HepG2 (cell line): ENCODE measurements around the gene CDH11. TPM values are rescaled to one million over a fixed set of nuclear protein-coding genes. Genes with fewer than 3 reads are reported as not detected.

Experiments used
- ATAC-seq: fragments of 200-7000 bp; cut with Tn5 transposase; 3 replicates; pipeline ENCODE4 v1.9.1; 2020; ENCODE audit warnings: mild to moderate bottlenecking, moderate library complexity
- BruUV-seq: library from RNA; stranded (reverse); fragments of 400-500 nt; replicated peaks from 2 replicates; lab custom pipeline; 2021; lab: Mats Ljungman, UMichigan
- CTCF ChIA-PET: fragments of 300-600 bp; formaldehyde crosslinking; extraction: SDS; loops from one replicate; lab custom pipeline; 2021; ENCODE audit warnings: low total read pairs, inconsistent platforms, low intra/inter-chr PET ratio; lab: Yijun Ruan, JAX
- POLR2A ChIA-PET: fragments of 350-600 bp; sonication (Branson Sonifier 250); formaldehyde crosslinking; loops from one replicate; lab custom pipeline; 2020; ENCODE audit warnings: antibody characterized with exemption, inconsistent platforms; lab: Yijun Ruan, JAX
- DNase-seq: peaks from one replicate; pipeline ENCODE4 v3.0.0-alpha.2; 2015; ENCODE audit warnings: low spot score
- FAIRE-seq: peaks from 3 replicates; lab custom pipeline; 2011; peaks lifted over from hg19 to GRCh38; lab: Jason Lieb, UNC
- H2AFZ ChIP-seq: one replicate; pipeline ENCODE4 v1.6.1; 2011; ENCODE audit warnings: low read length, inconsistent platforms
- H3K27ac ChIP-seq: fragments of 300-600 bp; 3 replicates; pipeline ENCODE4 v1.8.0; 2011; ENCODE audit warnings: mixed run types, mild to moderate bottlenecking, mixed read lengths, low read length, inconsistent platforms; ENCODE audit not compliant: insufficient read depth; ENCODE audit errors: extremely low read length
- H3K27me3 ChIP-seq, 2 experiments: fragments of 200-600 bp in 1 of 2; 2 replicates in 1 of 2; 3 replicates in 1 of 2; pipeline versions ENCODE4 v1.6.0 to v1.8.0; 2011; ENCODE audit warnings: low read length in 2 of 2, mild to moderate bottlenecking in 2 of 2, moderate library complexity in 2 of 2, inconsistent platforms in 1 of 2; ENCODE audit not compliant: insufficient read depth in 2 of 2, control insufficient read depth in 1 of 2
- H3K36me3 ChIP-seq, 2 experiments: fragments of 200-600 bp in 1 of 2; replicated peaks in 1 of 2; 2 replicates in 1 of 2; 3 replicates in 1 of 2; pipeline versions ENCODE4 v1.5.1 to v1.8.0; 2011; ENCODE audit warnings: low read length in 2 of 2, inconsistent platforms in 1 of 2; ENCODE audit not compliant: insufficient read depth in 2 of 2, control insufficient read depth in 1 of 2
- H3K4me1 ChIP-seq: 2 replicates; pipeline ENCODE4 v1.5.1; 2012; ENCODE audit warnings: low read length, inconsistent platforms; ENCODE audit not compliant: insufficient read depth
- H3K4me2 ChIP-seq: 2 replicates; pipeline ENCODE4 v1.6.0; 2011; ENCODE audit warnings: low read depth, low read length, inconsistent platforms
- H3K4me3 ChIP-seq, 3 experiments: fragments of 200-600 bp in 1 of 3; sonication (generic), shearing (Covaris generic) in 1 of 3; replicated peaks in 1 of 3; 2 replicates each; pipeline ENCODE4 v1.5.1; 2011 to 2016; ENCODE audit warnings: low read length in 3 of 3, inconsistent platforms in 2 of 3, low read depth in 2 of 3, mild to moderate bottlenecking in 2 of 3, control low read depth in 1 of 3, mixed read lengths in 1 of 3; ENCODE audit not compliant: insufficient read depth in 1 of 3
- H3K79me2 ChIP-seq: one replicate; pipeline ENCODE4 v1.6.1; 2011; ENCODE audit warnings: low read length, inconsistent platforms; ENCODE audit not compliant: insufficient read depth
- H3K9ac ChIP-seq: 2 replicates; pipeline ENCODE4 v1.6.0; 2011; ENCODE audit warnings: mild to moderate bottlenecking, low read depth, low read length, inconsistent platforms; ENCODE audit not compliant: insufficient read depth
- H3K9me3 ChIP-seq: 2 replicates; pipeline ENCODE4 v1.5.1; 2012; ENCODE audit warnings: mild to moderate bottlenecking, low read length
- H4K20me1 ChIP-seq: 2 replicates; pipeline ENCODE4 v1.6.0; 2011; ENCODE audit warnings: inconsistent platforms, mild to moderate bottlenecking, low read length, moderate library complexity; ENCODE audit not compliant: insufficient read depth
- ATM ChIP-seq: fragments of 450-650 bp; IDR thresholded peaks from 2 replicates; pipeline ENCODE4 v1.7.1; 2017; ENCODE audit warnings: mild to moderate bottlenecking, borderline replicate concordance
- DMAP1 ChIP-seq: IDR thresholded peaks from 2 replicates; pipeline ENCODE4 v1.6.1; 2016
- HNRNPK ChIP-seq: fragments of 200-400 bp; formaldehyde crosslinking; IDR thresholded peaks from 2 replicates; pipeline ENCODE4 v1.6.1; 2018; ENCODE audit warnings: low read length, low read depth, moderate library complexity, mild to moderate bottlenecking; ENCODE audit not compliant: poor library complexity, severe bottlenecking
- NCOA5 ChIP-seq: sonication (generic); formaldehyde crosslinking; IDR thresholded peaks from 2 replicates; pipeline ENCODE4 v1.4.0; 2020; ENCODE audit warnings: missing genetic modification reagents
- THAP8 ChIP-seq: sonication (generic); formaldehyde crosslinking; IDR thresholded peaks from 2 replicates; pipeline ENCODE4 v1.5.1; 2020; ENCODE audit warnings: missing genetic modification reagents, mild to moderate bottlenecking, borderline replicate concordance
- ZBTB14 ChIP-seq: sonication (generic); formaldehyde crosslinking; IDR thresholded peaks from 2 replicates; pipeline ENCODE4 v1.4.0; 2020; ENCODE audit warnings: missing genetic modification reagents
- ZNF350 ChIP-seq: sonication (generic); formaldehyde crosslinking; IDR thresholded peaks from 2 replicates; pipeline ENCODE4 v1.4.0; 2020; ENCODE audit warnings: mild to moderate bottlenecking, low read depth, missing genetic modification reagents, borderline replicate concordance
- ZNF367 ChIP-seq: sonication (generic); formaldehyde crosslinking; IDR thresholded peaks from 2 replicates; pipeline ENCODE4 v1.4.0; 2020; ENCODE audit warnings: missing genetic modification reagents, borderline replicate concordance
- ZNF549 ChIP-seq: sonication (generic); formaldehyde crosslinking; IDR thresholded peaks from 2 replicates; pipeline ENCODE4 v1.5.0; 2020; ENCODE audit warnings: missing genetic modification reagents
- ZNF569 ChIP-seq: sonication (generic); formaldehyde crosslinking; IDR thresholded peaks from 2 replicates; pipeline ENCODE4 v1.5.0; 2020; ENCODE audit warnings: mild to moderate bottlenecking, missing genetic modification reagents, moderate library complexity, borderline replicate concordance
- ZNF605 ChIP-seq: sonication (generic); formaldehyde crosslinking; IDR thresholded peaks from 2 replicates; pipeline ENCODE4 v1.8.0; 2022; ENCODE audit warnings: mild to moderate bottlenecking, missing genetic modification reagents
- ZNF850 ChIP-seq: sonication (generic); formaldehyde crosslinking; conservative IDR thresholded peaks from 2 replicates; pipeline ENCODE4 v1.9.0; 2021; ENCODE audit warnings: mild to moderate bottlenecking, missing genetic modification reagents
- in situ Hi-C: cut with HindIII; loops from 2 replicates; pipeline ENCODE4 v1.10.0; 2017; ENCODE audit warnings: low pct_unique_long_range_greater_than_20kb; ENCODE audit not compliant: extremely low pct_ligation_motif_present
- intact Hi-C: fragments of 100-400 bp; cut with micrococcal nuclease; formaldehyde crosslinking; loops from one replicate; pipeline ENCODE4 v1.10.0; 2022; ENCODE audit not compliant: unreplicated experiment
- polyA plus RNA-seq, 8 experiments: library from polyadenylated mRNA; depleted of rRNA in 3 of 8; stranded (reverse) in 7 of 8; unstranded in 1 of 8; fragments of >200 nt; fragmentation: Illumina TruSeq in 4 of 8; extraction: Trizol in 4 of 8; gene quantifications; 2 replicates each; pipeline versions ENCODE4 v1.2.1 to v1.2.3, GENCODE V29; 2011 to 2016; ENCODE audit warnings: low read depth in 4 of 8, missing spikeins in 1 of 8, mixed read lengths in 1 of 8; ENCODE audit not compliant: insufficient read depth in 1 of 8
- total RNA-seq, 5 experiments: library from RNA; depleted of rRNA; stranded (reverse); fragments of >200 nt; fragmentation: Illumina TruSeq; extraction: Trizol; gene quantifications; 2 replicates each; pipeline ENCODE4 v1.2.3, GENCODE V29; 2016; ENCODE audit warnings: low read depth in 1 of 5
- TF ChIP-seq, protein P1 (sequence below): sonication (generic); formaldehyde crosslinking; IDR thresholded peaks from 2 replicates; pipeline ENCODE4 v1.5.0; 2020; ENCODE audit warnings: mild to moderate bottlenecking, missing genetic modification reagents, borderline replicate concordance
- TF ChIP-seq, protein P2 (sequence below): sonication (generic); formaldehyde crosslinking; IDR thresholded peaks from 2 replicates; pipeline ENCODE4 v1.8.0; 2022; ENCODE audit warnings: mild to moderate bottlenecking, missing genetic modification reagents, borderline replicate concordance
- TF ChIP-seq, protein P3 (sequence below): IDR thresholded peaks from 2 replicates; pipeline ENCODE4 v1.6.1; 2016; ENCODE audit warnings: missing compliant biosample characterization, missing genetic modification reagents, borderline replicate concordance

CDH11 gene
- total and polyA plus RNA-seq, 2 of the 13 experiments (the other 11 are each of a cell fraction or from before 2014, with no cell fraction given) = not detected

- Histone ChIP-seq H3K79me2 (no peaks in the 10 kb centered on the region), H3K4me1 (no peaks in the 10 kb centered on the region), H3K4me2 (no peak overlapping the region), H2AFZ (no peak overlapping the region), H3K9me3 (peaks cover 94% of the 10 kb centered on the region), H3K27me3 (no peaks in the 10 kb centered on the region), H3K36me3 (no peaks in the 10 kb centered on the region), H3K27ac (no peak overlapping the region), H3K9ac (no peak overlapping the region), H3K4me3 (no peak overlapping the region), H4K20me1 (no peaks in the 10 kb centered on the region)
- FAIRE-seq (no peak), DNase-seq (no peak), ATAC-seq (no peak)
- in situ Hi-C loops = no loop called here
- BruUV-seq = no TSS peak
- POLR2A ChIA-PET = no interaction called here
- intact Hi-C loops = loop anchor here (10.0 kb wide), 1 partner anchor 1620 kb away; no protein-coding TSS in a partner anchor
- CTCF ChIA-PET = no interaction called here
- TF ChIP-seq ZNF367 (CRISPR knock-in tag) (no peak), NCOA5 (CRISPR knock-in tag) (no peak), ZNF569 (CRISPR knock-in tag) (no peak), ATM (no peak), ZNF549 (CRISPR knock-in tag) (no peak), ZBTB14 (CRISPR knock-in tag) (no peak), THAP8 (CRISPR knock-in tag) (no peak), ZNF350 (CRISPR knock-in tag) (no peak), ZNF605 (CRISPR knock-in tag) (no peak), HNRNPK (no peak), DMAP1 (CRISPR knock-in tag) (no peak), ZNF850 (no peak)
- TF ChIP-seq, protein P1, sequence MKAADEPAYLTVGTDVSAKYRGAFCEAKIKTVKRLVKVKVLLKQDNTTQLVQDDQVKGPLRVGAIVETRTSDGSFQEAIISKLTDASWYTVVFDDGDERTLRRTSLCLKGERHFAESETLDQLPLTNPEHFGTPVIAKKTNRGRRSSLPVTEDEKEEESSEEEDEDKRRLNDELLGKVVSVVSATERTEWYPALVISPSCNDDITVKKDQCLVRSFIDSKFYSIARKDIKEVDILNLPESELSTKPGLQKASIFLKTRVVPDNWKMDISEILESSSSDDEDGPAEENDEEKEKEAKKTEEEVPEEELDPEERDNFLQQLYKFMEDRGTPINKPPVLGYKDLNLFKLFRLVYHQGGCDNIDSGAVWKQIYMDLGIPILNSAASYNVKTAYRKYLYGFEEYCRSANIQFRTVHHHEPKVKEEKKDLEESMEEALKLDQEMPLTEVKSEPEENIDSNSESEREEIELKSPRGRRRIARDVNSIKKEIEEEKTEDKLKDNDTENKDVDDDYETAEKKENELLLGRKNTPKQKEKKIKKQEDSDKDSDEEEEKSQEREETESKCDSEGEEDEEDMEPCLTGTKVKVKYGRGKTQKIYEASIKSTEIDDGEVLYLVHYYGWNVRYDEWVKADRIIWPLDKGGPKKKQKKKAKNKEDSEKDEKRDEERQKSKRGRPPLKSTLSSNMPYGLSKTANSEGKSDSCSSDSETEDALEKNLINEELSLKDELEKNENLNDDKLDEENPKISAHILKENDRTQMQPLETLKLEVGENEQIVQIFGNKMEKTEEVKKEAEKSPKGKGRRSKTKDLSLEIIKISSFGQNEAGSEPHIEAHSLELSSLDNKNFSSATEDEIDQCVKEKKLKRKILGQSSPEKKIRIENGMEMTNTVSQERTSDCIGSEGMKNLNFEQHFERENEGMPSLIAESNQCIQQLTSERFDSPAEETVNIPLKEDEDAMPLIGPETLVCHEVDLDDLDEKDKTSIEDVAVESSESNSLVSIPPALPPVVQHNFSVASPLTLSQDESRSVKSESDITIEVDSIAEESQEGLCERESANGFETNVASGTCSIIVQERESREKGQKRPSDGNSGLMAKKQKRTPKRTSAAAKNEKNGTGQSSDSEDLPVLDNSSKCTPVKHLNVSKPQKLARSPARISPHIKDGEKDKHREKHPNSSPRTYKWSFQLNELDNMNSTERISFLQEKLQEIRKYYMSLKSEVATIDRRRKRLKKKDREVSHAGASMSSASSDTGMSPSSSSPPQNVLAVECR = no peak
- TF ChIP-seq, protein P2, sequence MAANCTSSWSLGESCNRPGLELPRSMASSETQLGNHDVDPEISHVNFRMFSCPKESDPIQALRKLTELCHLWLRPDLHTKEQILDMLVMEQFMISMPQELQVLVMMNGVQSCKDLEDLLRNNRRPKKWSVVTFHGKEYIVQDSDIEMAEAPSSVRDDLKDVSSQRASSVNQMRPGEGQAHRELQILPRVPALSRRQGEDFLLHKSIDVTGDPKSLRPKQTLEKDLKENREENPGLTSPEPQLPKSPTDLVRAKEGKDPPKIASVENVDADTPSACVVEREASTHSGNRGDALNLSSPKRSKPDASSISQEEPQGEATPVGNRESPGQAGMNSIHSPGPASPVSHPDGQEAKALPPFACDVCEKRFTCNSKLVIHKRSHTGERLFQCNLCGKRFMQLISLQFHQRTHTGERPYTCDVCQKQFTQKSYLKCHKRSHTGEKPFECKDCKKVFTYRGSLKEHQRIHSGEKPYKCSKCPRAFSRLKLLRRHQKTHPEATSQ (CRISPR knock-in tag) = no peak
- TF ChIP-seq, protein P3, sequence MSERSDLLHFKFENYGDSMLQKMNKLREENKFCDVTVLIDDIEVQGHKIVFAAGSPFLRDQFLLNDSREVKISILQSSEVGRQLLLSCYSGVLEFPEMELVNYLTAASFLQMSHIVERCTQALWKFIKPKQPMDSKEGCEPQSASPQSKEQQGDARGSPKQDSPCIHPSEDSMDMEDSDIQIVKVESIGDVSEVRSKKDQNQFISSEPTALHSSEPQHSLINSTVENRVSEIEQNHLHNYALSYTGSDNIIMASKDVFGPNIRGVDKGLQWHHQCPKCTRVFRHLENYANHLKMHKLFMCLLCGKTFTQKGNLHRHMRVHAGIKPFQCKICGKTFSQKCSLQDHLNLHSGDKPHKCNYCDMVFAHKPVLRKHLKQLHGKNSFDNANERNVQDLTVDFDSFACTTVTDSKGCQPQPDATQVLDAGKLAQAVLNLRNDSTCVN = no peak
Observed at GRCh38 chr16:64925166-64925565, 196.7 kb downstream of the CDH11 start.
